Loucy (cell line): ENCODE measurements around the gene ATRNL1.

Experiments used
- CTCF ChIP-seq: fragments of 200-600 bp; sonication (generic); conservative IDR thresholded peaks from 2 replicates; pipeline ENCODE4 v1.5.1; 2014; ENCODE audit warnings: mild to moderate bottlenecking, antibody characterized with exemption, low read length
- EZH2phosphoT487 ChIP-seq: fragments of 200-600 bp; IDR thresholded peaks from 2 replicates; pipeline ENCODE4 v1.6.1; 2018; ENCODE audit warnings: antibody characterized with exemption, mild to moderate bottlenecking, moderate library complexity, borderline replicate concordance

- TF ChIP-seq CTCF: no peak
- TF ChIP-seq EZH2phosphoT487: no peak
These were observed 815.9 kb downstream of the ATRNL1 start for GRCh38 chr10:115909037-115909436.
